Esophagus squamous epithelium (tissue), 4 donors: ENCODE measurements around the gene JUND.

Source experiments
- CTCF ChIP-seq, 6 experiments: fragments of 450-650 bp in 4 of 6; fragments of 200-600 bp in 2 of 6; sonication (generic) in 2 of 6; IDR thresholded peaks; one replicate each; pipeline ENCODE4 v1.5.1; 2016 to 2019; ENCODE audit warnings: antibody characterized with exemption in 6 of 6, mild to moderate bottlenecking in 4 of 6, moderate library complexity in 4 of 6
- POLR2A ChIP-seq, 4 donors: fragments of 450-650 bp; IDR thresholded peaks; one replicate each; pipeline ENCODE4 v1.6.1; 2017; ENCODE audit warnings: antibody characterized with exemption in 4 of 4, mild to moderate bottlenecking in 4 of 4, moderate library complexity in 3 of 4

DNA sequence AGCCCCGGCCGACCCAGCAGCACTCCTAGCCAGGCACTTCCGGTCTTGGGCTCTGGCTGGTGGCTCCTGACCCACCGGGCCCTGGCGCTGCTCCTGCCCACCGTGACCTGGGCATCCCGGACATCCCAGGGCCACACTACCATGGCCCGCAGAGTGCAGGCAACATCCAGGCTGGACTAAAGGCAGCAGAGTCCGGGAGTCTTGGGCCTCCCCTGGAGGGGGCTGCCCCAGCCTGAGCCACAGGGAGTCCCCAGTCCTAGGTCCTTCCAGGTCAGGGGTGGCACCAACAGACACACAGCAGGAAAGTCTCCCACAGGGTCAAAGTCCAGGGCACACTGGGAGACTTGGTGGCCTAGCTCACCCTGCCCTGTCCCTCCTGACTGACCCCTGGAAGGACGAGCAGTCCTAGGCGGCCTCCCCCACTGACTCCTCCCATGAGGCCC lies 30.7 kb upstream of the JUND start:
- TF ChIP-seq CTCF (IDR thresholded peaks at IDR 0.05) = no peak
- no peak for TF ChIP-seq POLR2A (IDR thresholded peaks at IDR 0.05)
